IPS-18c (cell line): ENCODE data around the gene PLA2G4C.

ENCODE experiments used
- H3K4me3 ChIP-seq: 2 replicates; pipeline ENCODE4 v1.7.0; 2013; ENCODE audit warnings: low read depth, mild to moderate bottlenecking, low read length, moderate library complexity; ENCODE audit not compliant: insufficient read depth
- H3K9me3 ChIP-seq: one replicate; pipeline ENCODE4 v1.6.1; 2013; ENCODE audit warnings: mild to moderate bottlenecking, low read length, moderate library complexity; ENCODE audit not compliant: control insufficient read depth, insufficient read depth

The PLA2G4C gene

DNA sequence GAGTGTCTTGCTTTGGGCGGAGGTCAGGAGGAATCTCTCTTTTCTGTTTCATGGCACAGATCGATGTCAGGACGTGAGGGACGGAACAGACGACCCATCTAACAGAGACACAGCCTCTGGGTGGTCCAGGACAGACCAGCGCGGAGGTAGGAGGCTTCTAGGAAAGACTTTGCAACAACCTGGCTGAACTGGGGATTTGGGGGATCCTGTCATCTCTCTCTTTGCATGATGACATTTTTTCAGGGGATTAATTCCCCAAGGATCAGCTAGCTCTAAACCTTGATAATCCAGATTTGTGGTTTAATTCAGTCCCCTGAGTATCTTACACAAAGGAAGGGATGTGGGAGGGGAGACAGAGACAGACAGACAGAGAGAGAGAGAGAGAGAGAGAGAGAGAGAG, 81.2 kb downstream of the PLA2G4C start:
- peaks cover 8% of the 10 kb centered on the region for H3K9me3 ChIP-seq
- H3K4me3 ChIP-seq, result no peak overlapping the region

DNA sequence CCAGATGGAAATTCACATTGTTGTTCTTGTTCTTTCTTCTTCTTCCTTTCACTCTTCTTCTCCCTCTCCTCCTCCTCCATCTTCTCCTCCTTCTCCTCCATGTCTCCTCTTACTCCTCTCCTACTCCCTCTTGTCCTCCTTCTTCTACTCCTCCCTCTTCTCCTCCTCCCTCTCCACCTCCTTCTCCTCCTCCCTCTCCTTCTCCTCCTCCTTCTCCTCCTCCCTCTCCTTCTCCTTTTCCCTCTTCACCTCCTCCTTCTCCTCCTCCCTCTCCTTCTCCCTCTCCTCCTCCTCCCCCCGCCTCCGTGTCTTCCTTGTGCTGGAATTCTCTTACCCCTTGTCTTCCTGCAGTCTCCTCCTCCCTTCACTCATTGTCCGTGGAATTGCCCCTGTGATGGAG, 85.1 kb downstream of the PLA2G4C start:
- H3K4me3 ChIP-seq, result no peak overlapping the region
- H3K9me3 ChIP-seq, result peaks cover 5% of the 10 kb centered on the region

DNA sequence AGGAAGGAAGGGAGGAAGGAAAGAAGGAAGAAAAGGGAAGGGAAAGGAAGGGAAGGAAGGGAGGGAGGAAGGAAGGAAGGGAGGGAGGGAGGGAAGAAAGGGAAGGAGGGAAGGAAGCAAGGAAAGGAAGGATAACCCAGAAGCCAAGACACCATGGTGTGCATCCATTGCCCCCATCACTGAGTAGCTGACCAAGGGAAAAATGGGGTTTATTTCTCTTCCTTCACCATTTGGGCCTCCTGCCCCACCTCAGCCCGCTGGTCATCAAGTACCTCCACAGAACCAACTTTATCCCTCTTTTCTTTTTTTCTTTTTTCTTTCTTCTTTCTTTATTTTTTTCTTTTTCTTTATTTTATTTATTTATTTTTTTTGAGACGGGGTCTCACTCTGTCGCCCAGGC, 87.1 kb downstream of the PLA2G4C start:
- no peak overlapping the region for H3K4me3 ChIP-seq

DNA sequence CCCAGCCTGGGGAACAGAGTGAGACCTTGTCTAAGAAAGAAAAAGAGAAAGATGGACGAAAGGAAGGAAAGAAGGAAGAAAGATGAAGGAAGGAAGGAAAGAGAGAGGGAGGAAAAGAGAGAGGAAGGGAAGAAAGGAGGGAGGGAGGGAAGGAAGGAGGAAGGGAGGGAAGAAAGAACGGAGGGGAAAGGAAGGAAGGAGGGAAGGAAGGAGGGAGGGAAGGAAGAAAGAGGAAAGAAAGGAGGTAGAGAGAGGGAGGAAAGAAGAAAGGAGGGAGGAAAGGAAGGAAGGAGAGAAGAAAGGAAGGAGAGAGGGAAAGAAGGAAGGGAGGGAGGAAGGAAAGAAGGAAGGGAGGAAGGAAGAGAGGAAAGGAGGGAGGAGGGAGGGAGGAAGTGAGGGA, 87.6 kb downstream of the PLA2G4C start:
- Histone ChIP-seq H3K4me3 (no peak overlapping the region), H3K9me3 (peaks cover 3% of the 10 kb centered on the region)

More for the DNA sequence above, 87.1 kb downstream of the PLA2G4C start:
- H3K9me3 ChIP-seq, result peaks cover 3% of the 10 kb centered on the region

DNA sequence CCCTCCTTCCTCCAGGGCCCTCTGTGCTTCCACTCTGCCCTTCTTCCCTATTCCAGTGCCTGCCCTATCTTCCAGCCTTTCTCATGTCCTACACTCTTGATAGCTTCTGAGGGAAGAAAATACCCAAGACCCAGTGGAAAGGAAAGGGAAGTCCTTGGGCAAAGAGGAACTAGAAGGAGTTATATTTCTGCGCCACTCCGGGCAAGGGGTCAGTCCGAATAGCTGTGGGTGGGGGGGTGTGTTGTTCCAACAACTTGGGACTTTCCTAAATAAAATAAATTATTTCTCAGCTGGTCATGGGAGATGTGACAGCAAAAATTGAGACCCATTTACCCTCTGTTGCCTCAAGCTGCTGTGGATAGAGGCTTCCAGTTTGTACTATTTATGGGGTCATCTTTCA, 89.9 kb downstream of the PLA2G4C start:
- Histone ChIP-seq H3K4me3 (no peak overlapping the region), H3K9me3 (peaks cover 3% of the 10 kb centered on the region)

DNA sequence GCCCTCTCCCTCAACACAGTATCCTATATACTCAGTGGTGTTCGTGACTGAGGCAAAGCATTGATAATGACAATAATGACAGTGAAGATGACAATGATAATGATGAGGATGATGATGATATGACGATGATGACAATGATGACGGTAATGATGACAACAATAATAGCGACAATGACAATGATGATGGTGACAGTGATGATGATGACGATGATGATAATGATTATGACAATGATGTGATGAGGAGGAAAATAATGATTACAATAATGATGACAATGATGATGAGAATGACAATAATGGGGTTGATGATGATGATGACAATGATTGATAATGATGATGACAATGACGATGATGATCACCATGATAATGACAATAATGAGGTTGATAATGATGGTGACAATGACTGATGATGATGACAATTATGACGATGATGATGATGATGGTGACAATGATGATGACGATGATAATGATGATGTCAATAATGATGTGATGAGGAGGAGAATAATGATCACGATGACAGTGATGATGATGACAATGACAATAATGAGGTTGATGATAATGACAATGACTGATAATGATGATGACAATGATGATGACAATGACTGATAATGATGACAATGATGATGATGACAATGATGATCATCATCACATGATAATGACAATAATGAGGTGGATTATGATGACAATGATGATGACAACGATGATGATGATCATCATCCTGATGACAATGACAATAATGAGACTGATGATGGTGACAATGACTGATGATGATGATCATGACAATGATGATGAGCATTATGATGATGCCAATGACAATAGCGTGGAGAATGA, 99.5 kb downstream of the PLA2G4C start:
- Histone ChIP-seq H3K9me3 (no peaks in the 10 kb centered on the region), H3K4me3 (no peak overlapping the region)

DNA sequence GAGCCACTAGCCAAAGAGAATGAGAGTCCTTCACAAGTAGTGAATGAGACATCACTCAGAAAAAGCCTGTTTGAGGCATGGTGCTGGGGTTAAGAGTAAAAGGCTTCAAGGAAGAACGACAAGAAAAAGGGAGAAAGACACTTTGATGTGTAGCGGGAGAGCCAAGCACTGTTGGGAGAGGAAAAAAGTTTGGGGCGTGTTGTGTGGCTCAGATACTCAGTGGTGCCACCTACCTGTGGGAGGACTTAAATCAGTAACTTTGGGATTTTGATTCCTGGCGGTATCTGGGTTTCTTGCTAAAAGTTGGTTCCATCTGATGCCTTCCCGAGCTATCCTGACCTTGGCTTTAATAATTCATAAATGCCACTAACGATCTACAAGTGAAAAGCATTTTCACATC, 103.9 kb downstream of the PLA2G4C start:
- Histone ChIP-seq H3K9me3 (peaks cover 4% of the 10 kb centered on the region), H3K4me3 (no peak overlapping the region)

DNA sequence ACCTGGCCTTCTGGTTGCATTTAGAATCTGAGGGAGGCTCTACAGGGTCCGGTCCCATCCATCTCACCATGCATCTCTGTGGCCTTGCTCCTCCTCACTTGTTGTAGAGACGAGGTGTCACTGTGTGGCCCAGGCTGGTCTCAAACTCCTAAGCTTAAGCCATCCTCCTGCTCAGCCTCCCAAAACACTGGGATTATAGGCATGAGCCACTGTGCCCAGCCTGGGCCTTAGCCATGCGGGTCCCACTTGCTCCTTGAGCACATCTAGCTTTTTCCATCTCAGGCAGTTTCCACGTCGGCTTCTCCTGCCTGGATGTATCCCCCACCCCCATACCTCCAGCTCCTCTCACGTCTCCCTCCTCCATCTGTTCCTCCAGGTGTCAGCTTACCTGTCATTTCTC, 106.4 kb downstream of the PLA2G4C start:
- H3K9me3 ChIP-seq, result peaks cover 7% of the 10 kb centered on the region
- no peak overlapping the region for H3K4me3 ChIP-seq

DNA sequence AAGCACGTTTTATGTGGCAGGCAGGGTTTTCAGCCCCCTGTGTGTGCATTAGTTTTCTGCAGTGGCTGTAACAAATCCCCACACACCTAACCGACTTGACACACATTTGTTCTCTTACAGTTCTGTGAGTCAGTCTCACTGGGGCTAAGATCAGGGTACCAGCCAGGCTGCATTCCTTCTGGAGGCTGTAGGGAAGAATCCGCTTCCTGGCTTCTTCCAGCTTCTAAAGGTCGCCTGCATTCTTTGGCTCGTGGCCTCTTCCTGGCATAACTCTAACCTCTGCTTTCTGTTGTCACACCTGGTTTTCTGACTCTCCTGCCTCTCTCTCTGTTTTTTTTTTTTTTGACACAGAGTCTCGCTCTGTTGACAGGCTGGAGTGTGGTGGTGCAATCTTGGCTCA, 109.8 kb downstream of the PLA2G4C start:
- Histone ChIP-seq H3K4me3 (no peak overlapping the region), H3K9me3 (peaks cover 8% of the 10 kb centered on the region)

DNA sequence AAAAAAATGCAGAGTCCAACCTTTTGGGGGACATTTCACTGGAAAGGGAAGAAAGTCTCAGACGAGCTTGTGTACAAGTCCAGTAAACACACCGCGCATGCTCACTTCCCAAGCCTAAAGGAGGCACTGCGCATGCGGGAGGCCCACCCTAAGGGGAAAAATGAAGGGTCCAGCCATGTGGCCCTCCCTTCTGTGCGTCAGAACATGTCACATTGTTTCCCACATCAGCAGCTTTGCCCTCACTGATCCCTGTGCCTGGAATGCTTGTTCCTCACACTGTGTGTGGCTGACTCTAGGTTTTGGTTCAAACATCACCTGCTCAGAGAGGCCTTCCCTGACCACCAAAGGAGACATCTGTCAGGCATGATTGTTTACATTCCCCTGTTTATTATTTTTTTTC, 111.8 kb downstream of the PLA2G4C start:
- Histone ChIP-seq H3K4me3 (no peak overlapping the region; the same call in 1 of the 2 replicates), H3K9me3 (peaks cover 4% of the 10 kb centered on the region)
